Keratinocyte (primary cell): Measurements from ENCODE around the gene PRR14. TPM values are rescaled to one million over a fixed set of nuclear protein-coding genes. Genes with fewer than 3 reads are reported as not detected.

Experiments used
- DNase-seq: peaks from one replicate; pipeline ENCODE4 v3.0.0-alpha.2; 2011; ENCODE audit warnings: low read depth, missing footprints, low spot score
- FAIRE-seq: peaks from 2 replicates; lab custom pipeline; 2011; peaks lifted over from hg19 to GRCh38; lab: Jason Lieb, UNC
- H2AFZ ChIP-seq: 2 replicates; pipeline ENCODE4 v1.6.0; 2012; ENCODE audit warnings: low read length, control low read depth, inconsistent platforms; ENCODE audit not compliant: control insufficient read depth
- H3K27ac ChIP-seq: 2 replicates; pipeline ENCODE4 v1.5.1; 2011; ENCODE audit warnings: low read length; ENCODE audit not compliant: control insufficient read depth, insufficient read depth
- H3K27me3 ChIP-seq: 3 replicates; pipeline ENCODE4 v1.6.0; 2011; ENCODE audit warnings: low read length; ENCODE audit not compliant: control insufficient read depth, insufficient read depth; ENCODE audit errors: extremely low read depth
- H3K36me3 ChIP-seq, 2 experiments: 2 replicates in 1 of 2; 3 replicates in 1 of 2; pipeline ENCODE4 v1.5.1; 2011; ENCODE audit warnings: low read length in 2 of 2, mild to moderate bottlenecking in 1 of 2; ENCODE audit not compliant: control insufficient read depth in 2 of 2, insufficient read depth in 2 of 2; ENCODE audit errors: extremely low read depth in 1 of 2
- H3K4me1 ChIP-seq: 3 replicates; pipeline ENCODE4 v1.5.1; 2011; ENCODE audit warnings: low read length; ENCODE audit not compliant: control insufficient read depth, insufficient read depth; ENCODE audit errors: extremely low read depth
- H3K4me2 ChIP-seq: 3 replicates; pipeline ENCODE4 v1.6.0; 2011; ENCODE audit warnings: low read depth, low read length; ENCODE audit not compliant: control insufficient read depth, insufficient read depth; ENCODE audit errors: extremely low read depth
- H3K4me3 ChIP-seq, 3 experiments: fragments of 200-600 bp in 1 of 3; sonication (generic) in 1 of 3; 2 replicates in 2 of 3; 3 replicates in 1 of 3; pipeline ENCODE4 v1.5.1; 2011 to 2016; ENCODE audit warnings: low read length in 3 of 3, mild to moderate bottlenecking in 3 of 3, control low read depth in 2 of 3, inconsistent platforms in 1 of 3, low read depth in 1 of 3, mixed read lengths in 1 of 3, mixed run types in 1 of 3, moderate library complexity in 1 of 3; ENCODE audit not compliant: control insufficient read depth in 2 of 3, insufficient read depth in 2 of 3; ENCODE audit errors: extremely low read depth in 1 of 3
- H3K79me2 ChIP-seq: 2 replicates; pipeline ENCODE4 v1.6.0; 2012; ENCODE audit warnings: low read length; ENCODE audit not compliant: control insufficient read depth, insufficient read depth
- H3K9ac ChIP-seq: 3 replicates; pipeline ENCODE4 v1.6.0; 2011; ENCODE audit warnings: low read length; ENCODE audit not compliant: control insufficient read depth, insufficient read depth; ENCODE audit errors: extremely low read depth
- H3K9me1 ChIP-seq: 3 replicates; pipeline ENCODE4 v1.6.0; 2011; ENCODE audit warnings: low read length; ENCODE audit not compliant: control insufficient read depth, insufficient read depth; ENCODE audit errors: extremely low read depth
- H3K9me3 ChIP-seq: 2 replicates; pipeline ENCODE4 v1.5.1; 2012; ENCODE audit warnings: low read depth, low read length; ENCODE audit not compliant: control insufficient read depth
- H4K20me1 ChIP-seq: 3 replicates; pipeline ENCODE4 v1.6.0; 2011; ENCODE audit warnings: low read length; ENCODE audit not compliant: control insufficient read depth, insufficient read depth; ENCODE audit errors: extremely low read depth
- CTCF ChIP-seq, 3 experiments: IDR thresholded peaks in 1 of 3; conservative IDR thresholded peaks in 1 of 3; optimal IDR thresholded peaks in 1 of 3; 2 replicates in 2 of 3; 3 replicates in 1 of 3; pipeline versions ENCODE3 to v1.5.1; 2011; ENCODE audit warnings: low read length in 3 of 3, mild to moderate bottlenecking in 3 of 3, moderate library complexity in 2 of 3, control low read depth in 1 of 3, inconsistent platforms in 1 of 3; ENCODE audit not compliant: insufficient read depth in 2 of 3; ENCODE audit errors: extremely low read depth in 1 of 3
- EZH2 ChIP-seq: IDR thresholded peaks from one replicate; pipeline ENCODE4 v1.6.1; 2012; ENCODE audit warnings: inconsistent platforms, mild to moderate bottlenecking, low read length, moderate library complexity
- dilution Hi-C: fragments of 300-500 bp; cut with MboI; formaldehyde crosslinking; loops from one replicate; pipeline ENCODE4 v1.7.0; 2020; ENCODE audit warnings: low sequenced_read_pairs; ENCODE audit not compliant: extremely low pct_ligation_motif_present
- polyA plus RNA-seq, 5 experiments: library from polyadenylated mRNA; depleted of rRNA in 3 of 5; stranded (reverse) in 3 of 5; stranded (forward) in 1 of 5; unstranded in 1 of 5; fragments of >200 nt; gene quantifications; 1 replicate in 1 of 5; 2 replicates in 3 of 5; 3 replicates in 1 of 5; pipeline versions ENCODE4 v1.2.1 to v1.2.3, GENCODE V29; 2011 to 2012; ENCODE audit warnings: missing spikeins in 2 of 5, low read depth in 1 of 5, low replicate concordance in 1 of 5

Gene PRR14
- polyA plus RNA-seq, 1 donor (not counting 4 experiments of a cell fraction or from before 2014, with no cell fraction given) = 7.4 TPM

- Histone ChIP-seq H3K36me3 (peaks cover 26 to 41% of the 10 kb centered on the region in 2 experiments), H3K4me1 (no peaks in the 10 kb centered on the region), H3K27ac (no peak overlapping the region), H3K4me2 (no peak overlapping the region), H2AFZ (no peak overlapping the region), H3K27me3 (no peaks in the 10 kb centered on the region), H3K9me3 (no peaks in the 10 kb centered on the region), H3K4me3 (no peak overlapping the region), H3K79me2 (peaks cover 7% of the 10 kb centered on the region), H4K20me1 (no peaks in the 10 kb centered on the region), H3K9ac (no peak overlapping the region), H3K9me1 (no peaks in the 10 kb centered on the region)
- FAIRE-seq (no peak), DNase-seq (no peak)
- dilution Hi-C loops = no loop called here
- TF ChIP-seq CTCF (optimal IDR thresholded peaks at IDR 0.05 in 1 of 3, IDR thresholded peaks at IDR 0.05 in 1 of 3, conservative IDR thresholded peaks at IDR 0.05 in 1 of 3; ENCODE audit: extremely low read depth in 1 of 3, insufficient read depth in 2 of 3, low read length in 3 of 3) (no peak), EZH2 (no peak)
Observed at GRCh38 chr16:30669026-30669902, 18.5 kb downstream of the PRR14 start.

- no peak overlapping the region for H3K9ac ChIP-seq
Observed at GRCh38 chr16:30669903-30670824, 19.4 kb downstream of the PRR14 start.

More at GRCh38 chr16:30669903-30670824, 19.4 kb downstream of the PRR14 start:
- FAIRE-seq = no peak
- Histone ChIP-seq H3K79me2 (peaks cover 4% of the 10 kb centered on the region), H3K4me3 (no peak overlapping the region), H3K27me3 (no peaks in the 10 kb centered on the region), H3K9me3 (no peaks in the 10 kb centered on the region), H3K9me1 (no peaks in the 10 kb centered on the region), H2AFZ (no peak overlapping the region), H3K4me1 (no peaks in the 10 kb centered on the region), H3K27ac (no peak overlapping the region), H4K20me1 (no peaks in the 10 kb centered on the region), H3K4me2 (no peak overlapping the region), H3K36me3 (peaks cover 23 to 34% of the 10 kb centered on the region in 2 experiments)
- DNase-seq = no peak
- dilution Hi-C loops = no loop called here
- TF ChIP-seq EZH2 (no peak), CTCF (optimal IDR thresholded peaks at IDR 0.05 in 1 of 3, IDR thresholded peaks at IDR 0.05 in 1 of 3, conservative IDR thresholded peaks at IDR 0.05 in 1 of 3; ENCODE audit: extremely low read depth in 1 of 3, insufficient read depth in 2 of 3, low read length in 3 of 3) (no peak)
